Fibroblast of the aortic adventitia (primary cell): ENCODE data around the gene PRSS2. TPM values are rescaled to one million over a fixed set of nuclear protein-coding genes. Genes with fewer than 3 reads are reported as not detected.

Experiments used
- DNase-seq: peaks from one replicate; pipeline ENCODE4 v3.0.0-alpha.2; 2010; ENCODE audit warnings: low read depth
- H3K4me3 ChIP-seq: 2 replicates; pipeline ENCODE4 v1.5.1; 2011; ENCODE audit warnings: low read depth, mild to moderate bottlenecking, control low read depth, low read length, moderate library complexity
- total RNA-seq: library from RNA; depleted of rRNA; stranded (reverse); fragments of >200 nt; gene quantifications from 2 replicates; pipeline ENCODE4 v1.2.3, GENCODE V29; 2012; ENCODE audit warnings: low replicate concordance
- TF ChIP-seq, protein P1 (sequence below): IDR thresholded peaks from 2 replicates; pipeline ENCODE4 v1.5.1; 2011; ENCODE audit warnings: mild to moderate bottlenecking, low read length, control low read depth, inconsistent platforms; ENCODE audit not compliant: insufficient read depth

PRSS2 gene
- total RNA-seq, 1 donor, result not detected

DNA sequence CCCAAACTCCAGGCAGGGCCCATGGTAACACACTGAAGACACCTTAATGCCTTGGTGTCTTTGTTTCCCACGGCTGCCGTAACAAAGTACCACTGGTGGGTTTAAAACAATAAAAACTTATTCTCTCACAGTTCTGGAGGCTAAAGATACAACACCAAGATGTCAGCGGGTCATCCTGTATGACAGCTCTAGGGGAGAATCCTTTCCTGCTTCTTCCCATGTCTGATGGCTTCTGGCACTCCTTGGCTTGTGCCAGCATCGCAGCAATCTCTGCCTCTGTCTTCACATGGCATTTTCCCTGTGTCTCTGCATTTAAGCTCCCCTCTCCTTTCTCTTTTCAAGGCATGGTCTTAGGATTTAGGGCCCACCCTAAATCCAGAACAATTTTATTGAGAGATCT lies 33.1 kb downstream of the PRSS2 start:
- TF ChIP-seq, protein P1, sequence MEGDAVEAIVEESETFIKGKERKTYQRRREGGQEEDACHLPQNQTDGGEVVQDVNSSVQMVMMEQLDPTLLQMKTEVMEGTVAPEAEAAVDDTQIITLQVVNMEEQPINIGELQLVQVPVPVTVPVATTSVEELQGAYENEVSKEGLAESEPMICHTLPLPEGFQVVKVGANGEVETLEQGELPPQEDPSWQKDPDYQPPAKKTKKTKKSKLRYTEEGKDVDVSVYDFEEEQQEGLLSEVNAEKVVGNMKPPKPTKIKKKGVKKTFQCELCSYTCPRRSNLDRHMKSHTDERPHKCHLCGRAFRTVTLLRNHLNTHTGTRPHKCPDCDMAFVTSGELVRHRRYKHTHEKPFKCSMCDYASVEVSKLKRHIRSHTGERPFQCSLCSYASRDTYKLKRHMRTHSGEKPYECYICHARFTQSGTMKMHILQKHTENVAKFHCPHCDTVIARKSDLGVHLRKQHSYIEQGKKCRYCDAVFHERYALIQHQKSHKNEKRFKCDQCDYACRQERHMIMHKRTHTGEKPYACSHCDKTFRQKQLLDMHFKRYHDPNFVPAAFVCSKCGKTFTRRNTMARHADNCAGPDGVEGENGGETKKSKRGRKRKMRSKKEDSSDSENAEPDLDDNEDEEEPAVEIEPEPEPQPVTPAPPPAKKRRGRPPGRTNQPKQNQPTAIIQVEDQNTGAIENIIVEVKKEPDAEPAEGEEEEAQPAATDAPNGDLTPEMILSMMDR, result no peak
- H3K4me3 ChIP-seq, result no peak overlapping the region
- no peak for DNase-seq

GRCh38 chr7:142804728-142805207 lies 34.0 kb downstream of the PRSS2 start:
- DNase-seq, result no peak
- H3K4me3 ChIP-seq, result no peak overlapping the region
- TF ChIP-seq, protein P1, result no peak

DNA sequence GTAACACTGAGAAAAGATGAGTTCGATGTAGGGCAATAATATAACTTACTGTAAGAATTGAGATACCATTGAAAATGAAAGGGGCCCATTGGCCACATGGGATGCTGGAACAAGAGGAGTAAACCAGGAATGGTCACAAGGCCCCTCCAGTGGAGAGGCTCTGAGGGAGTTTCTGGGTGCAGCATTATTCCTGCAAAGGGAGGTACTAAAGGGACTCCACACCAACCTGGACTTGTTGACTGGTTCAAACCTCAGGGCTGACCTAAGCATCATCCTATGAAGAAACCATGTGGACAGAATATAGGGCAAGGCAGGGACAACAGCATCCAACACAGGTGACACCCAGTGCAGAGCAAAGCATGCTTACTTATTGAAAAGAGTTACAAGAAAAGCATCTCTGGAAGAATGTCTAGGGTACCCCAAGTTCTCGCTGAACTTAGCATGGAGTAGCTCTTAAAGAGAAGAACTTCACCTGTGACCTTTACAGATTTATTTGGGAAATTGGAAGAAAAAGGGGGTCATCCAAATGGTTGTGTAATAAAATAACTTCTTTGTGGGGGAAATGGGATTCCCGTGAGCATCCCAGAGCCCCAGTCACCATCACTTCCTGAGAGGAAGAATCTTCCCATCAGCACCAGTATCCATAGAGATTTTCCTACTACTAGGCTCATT lies 34.7 kb downstream of the PRSS2 start:
- TF ChIP-seq, protein P1, result no peak
- DNase-seq, result no peak
- H3K4me3 ChIP-seq, result no peak overlapping the region

GRCh38 chr7:142806022-142806356 lies 35.2 kb downstream of the PRSS2 start:
- no peak overlapping the region for H3K4me3 ChIP-seq
- no peak for DNase-seq
- TF ChIP-seq, protein P1, result no peak

GRCh38 chr7:142806957-142807356 lies 36.2 kb downstream of the PRSS2 start:
- DNase-seq, result no peak
- H3K4me3 ChIP-seq, result no peak overlapping the region
- TF ChIP-seq, protein P1, result no peak

GRCh38 chr7:142807855-142808460 lies 37.2 kb downstream of the PRSS2 start:
- H3K4me3 ChIP-seq, result no peak overlapping the region
- DNase-seq, result peak; percentile 42
- TF ChIP-seq, protein P1, result no peak

DNA sequence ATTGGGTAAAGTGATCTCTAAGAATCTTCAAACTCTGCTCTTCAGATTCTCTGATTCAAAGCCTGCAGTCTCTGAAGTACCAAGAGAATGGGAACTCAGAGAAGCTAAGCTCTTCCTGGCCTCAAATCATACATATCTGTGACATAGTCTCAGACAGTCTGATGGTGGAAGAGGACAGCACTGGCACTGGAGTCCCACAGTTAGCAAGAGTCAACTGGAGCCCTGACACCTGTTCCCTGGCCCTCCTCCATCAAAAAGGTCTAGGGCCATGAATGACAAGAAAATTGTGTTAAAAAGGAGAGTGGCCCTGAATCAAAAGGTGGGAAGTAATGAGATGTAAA lies 37.7 kb downstream of the PRSS2 start:
- TF ChIP-seq, protein P1, result no peak
- H3K4me3 ChIP-seq, result no peak overlapping the region
- DNase-seq, result no peak
